ENCODE measurements around the gene IKBKE.

Gene IKBKE

DNA sequence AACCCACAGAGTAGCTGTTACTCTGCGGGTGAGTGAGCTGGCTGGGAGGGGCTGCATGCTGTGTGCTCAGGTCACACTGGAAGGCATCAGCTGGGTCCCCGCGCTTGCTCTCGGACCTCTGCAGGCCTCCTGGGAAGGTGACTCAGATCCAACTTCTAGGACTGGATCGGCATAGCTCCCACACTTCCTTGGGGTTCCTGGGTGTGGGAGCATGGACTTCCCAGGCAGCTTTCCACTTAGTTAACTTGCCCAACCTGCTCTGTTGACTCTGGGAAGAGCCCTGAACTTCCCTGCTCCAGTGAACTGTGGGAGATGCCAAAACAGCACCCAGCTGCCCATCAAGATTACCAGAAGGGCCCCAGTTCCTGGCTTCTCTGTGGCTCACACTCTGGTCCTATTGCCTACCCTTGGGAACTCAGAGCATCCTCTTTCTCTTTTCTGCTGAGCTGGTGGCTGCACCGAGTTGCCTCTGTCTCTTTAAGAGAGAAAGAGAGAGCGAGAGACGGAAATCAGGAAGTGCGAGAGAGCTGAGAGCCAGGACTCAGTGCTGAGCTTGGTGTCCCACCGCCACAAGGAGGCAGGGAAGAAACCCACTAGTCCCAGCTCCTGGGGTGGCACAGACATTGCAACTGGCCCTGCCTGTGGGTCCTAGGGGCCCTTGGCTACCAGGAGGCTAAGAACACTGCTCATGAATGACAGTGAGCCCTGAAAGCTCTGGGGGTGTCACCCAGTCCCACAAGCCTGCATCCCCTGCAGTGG lies at the start of gene IKBKE:
IKBKE (plus strand) TSS at position 544 of the 759 bp plus-strand sequence. CDS start 2,752 bp downstream, outside the sequence.
- ChIA-PET CTCF (interaction anchor here (0.8 to 2.2 kb wide), 6 partner anchors 8 to 378 kb away, joined by 3 to 26 read pairs (median 4); no protein-coding TSS in a partner anchor), POLR2A (interaction anchor here (0.6 to 1.0 kb wide), 4 partner anchors 9 to 1381 kb away, joined by 3 to 8 read pairs (median 5); no protein-coding TSS in a partner anchor)
- no peak within 1 kb of the TSS for H3K27ac ChIP-seq (ENCODE audit: extremely low read depth, low read depth, low read length)
- H3K4me3 ChIP-seq (ENCODE audit: low read depth, low read length), result peak within 1 kb of the TSS; percentile 56
- 0 out of 2 replicates have a peak, but pooled peaks cover 2% of the 10 kb centered on the region for H3K4me1 ChIP-seq (ENCODE audit: control insufficient read depth, insufficient read depth, low read length)
- H3K36me3 ChIP-seq (ENCODE audit: control insufficient read depth in 2 of 2, insufficient read depth in 1 of 2, low read length in 2 of 2), result peaks cover 0 to 6% of the 10 kb centered on the region in 2 experiments; a peak in 1 of 3 replicates
- H3K9me3 ChIP-seq (ENCODE audit: control insufficient read depth, insufficient read depth, low read depth, low read length), result no peaks in the 10 kb centered on the region
- TF ChIP-seq ZBTB17 (tag by site-specific recombination; IDR thresholded peaks at IDR 0.05) (peak; percentile 81), ZNF266 (tag by site-specific recombination; IDR thresholded peaks at IDR 0.05; ENCODE audit: low read depth) (no peak), SP7 (tag by site-specific recombination; IDR thresholded peaks at IDR 0.05) (no peak), KLF1 (tag by site-specific recombination; IDR thresholded peaks at IDR 0.05) (no peak), KLF16 (tag by site-specific recombination; IDR thresholded peaks at IDR 0.05) (no peak), ZNF555 (tag by site-specific recombination; conservative IDR thresholded peaks at IDR 0.05) (no peak), ZNF660 (tag by site-specific recombination; IDR thresholded peaks at IDR 0.05) (no peak), GLIS1 (tag by site-specific recombination; IDR thresholded peaks at IDR 0.05) (peak; percentile 38; the same call in 1 of the 2 replicates), ZFP37 (tag by site-specific recombination; IDR thresholded peaks at IDR 0.05) (no peak), BCL11A (tag by site-specific recombination; IDR thresholded peaks at IDR 0.05; ENCODE audit: low read depth) (no peak), YY1 (tag by site-specific recombination; IDR thresholded peaks at IDR 0.05) (no peak), TSHZ1 (tag by site-specific recombination; IDR thresholded peaks at IDR 0.05; ENCODE audit: borderline replicate concordance) (no peak), ZNF335 (tag by site-specific recombination; conservative IDR thresholded peaks at IDR 0.05) (peak; percentile 72), PRDM10 (tag by site-specific recombination; IDR thresholded peaks at IDR 0.05) (no peak), ZNF521 (tag by site-specific recombination; IDR thresholded peaks at IDR 0.05) (no peak), ZNF354C (tag by site-specific recombination; IDR thresholded peaks at IDR 0.05; ENCODE audit: borderline replicate concordance, low read depth) (no peak), ZNF626 (tag by site-specific recombination; IDR thresholded peaks at IDR 0.05) (no peak), HOXC10 (CRISPR knock-in tag; IDR thresholded peaks at IDR 0.05) (no peak)
- TF ChIP-seq, protein P1, sequence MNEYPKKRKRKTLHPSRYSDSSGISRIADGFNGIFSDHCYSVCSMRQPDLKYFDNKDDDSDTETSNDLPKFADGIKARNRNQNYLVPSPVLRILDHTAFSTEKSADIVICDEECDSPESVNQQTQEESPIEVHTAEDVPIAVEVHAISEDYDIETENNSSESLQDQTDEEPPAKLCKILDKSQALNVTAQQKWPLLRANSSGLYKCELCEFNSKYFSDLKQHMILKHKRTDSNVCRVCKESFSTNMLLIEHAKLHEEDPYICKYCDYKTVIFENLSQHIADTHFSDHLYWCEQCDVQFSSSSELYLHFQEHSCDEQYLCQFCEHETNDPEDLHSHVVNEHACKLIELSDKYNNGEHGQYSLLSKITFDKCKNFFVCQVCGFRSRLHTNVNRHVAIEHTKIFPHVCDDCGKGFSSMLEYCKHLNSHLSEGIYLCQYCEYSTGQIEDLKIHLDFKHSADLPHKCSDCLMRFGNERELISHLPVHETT (tag by site-specific recombination; IDR thresholded peaks at IDR 0.05), result no peak
- TF ChIP-seq, protein P2, sequence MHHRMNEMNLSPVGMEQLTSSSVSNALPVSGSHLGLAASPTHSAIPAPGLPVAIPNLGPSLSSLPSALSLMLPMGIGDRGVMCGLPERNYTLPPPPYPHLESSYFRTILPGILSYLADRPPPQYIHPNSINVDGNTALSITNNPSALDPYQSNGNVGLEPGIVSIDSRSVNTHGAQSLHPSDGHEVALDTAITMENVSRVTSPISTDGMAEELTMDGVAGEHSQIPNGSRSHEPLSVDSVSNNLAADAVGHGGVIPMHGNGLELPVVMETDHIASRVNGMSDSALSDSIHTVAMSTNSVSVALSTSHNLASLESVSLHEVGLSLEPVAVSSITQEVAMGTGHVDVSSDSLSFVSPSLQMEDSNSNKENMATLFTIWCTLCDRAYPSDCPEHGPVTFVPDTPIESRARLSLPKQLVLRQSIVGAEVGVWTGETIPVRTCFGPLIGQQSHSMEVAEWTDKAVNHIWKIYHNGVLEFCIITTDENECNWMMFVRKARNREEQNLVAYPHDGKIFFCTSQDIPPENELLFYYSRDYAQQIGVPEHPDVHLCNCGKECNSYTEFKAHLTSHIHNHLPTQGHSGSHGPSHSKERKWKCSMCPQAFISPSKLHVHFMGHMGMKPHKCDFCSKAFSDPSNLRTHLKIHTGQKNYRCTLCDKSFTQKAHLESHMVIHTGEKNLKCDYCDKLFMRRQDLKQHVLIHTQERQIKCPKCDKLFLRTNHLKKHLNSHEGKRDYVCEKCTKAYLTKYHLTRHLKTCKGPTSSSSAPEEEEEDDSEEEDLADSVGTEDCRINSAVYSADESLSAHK (tag by site-specific recombination; IDR thresholded peaks at IDR 0.05), result no peak
- TF ChIP-seq, protein P3, sequence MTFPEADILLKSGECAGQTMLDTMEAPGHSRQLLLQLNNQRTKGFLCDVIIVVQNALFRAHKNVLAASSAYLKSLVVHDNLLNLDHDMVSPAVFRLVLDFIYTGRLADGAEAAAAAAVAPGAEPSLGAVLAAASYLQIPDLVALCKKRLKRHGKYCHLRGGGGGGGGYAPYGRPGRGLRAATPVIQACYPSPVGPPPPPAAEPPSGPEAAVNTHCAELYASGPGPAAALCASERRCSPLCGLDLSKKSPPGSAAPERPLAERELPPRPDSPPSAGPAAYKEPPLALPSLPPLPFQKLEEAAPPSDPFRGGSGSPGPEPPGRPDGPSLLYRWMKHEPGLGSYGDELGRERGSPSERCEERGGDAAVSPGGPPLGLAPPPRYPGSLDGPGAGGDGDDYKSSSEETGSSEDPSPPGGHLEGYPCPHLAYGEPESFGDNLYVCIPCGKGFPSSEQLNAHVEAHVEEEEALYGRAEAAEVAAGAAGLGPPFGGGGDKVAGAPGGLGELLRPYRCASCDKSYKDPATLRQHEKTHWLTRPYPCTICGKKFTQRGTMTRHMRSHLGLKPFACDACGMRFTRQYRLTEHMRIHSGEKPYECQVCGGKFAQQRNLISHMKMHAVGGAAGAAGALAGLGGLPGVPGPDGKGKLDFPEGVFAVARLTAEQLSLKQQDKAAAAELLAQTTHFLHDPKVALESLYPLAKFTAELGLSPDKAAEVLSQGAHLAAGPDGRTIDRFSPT (tag by site-specific recombination; IDR thresholded peaks at IDR 0.05), result no peak
- TF ChIP-seq, protein P4, sequence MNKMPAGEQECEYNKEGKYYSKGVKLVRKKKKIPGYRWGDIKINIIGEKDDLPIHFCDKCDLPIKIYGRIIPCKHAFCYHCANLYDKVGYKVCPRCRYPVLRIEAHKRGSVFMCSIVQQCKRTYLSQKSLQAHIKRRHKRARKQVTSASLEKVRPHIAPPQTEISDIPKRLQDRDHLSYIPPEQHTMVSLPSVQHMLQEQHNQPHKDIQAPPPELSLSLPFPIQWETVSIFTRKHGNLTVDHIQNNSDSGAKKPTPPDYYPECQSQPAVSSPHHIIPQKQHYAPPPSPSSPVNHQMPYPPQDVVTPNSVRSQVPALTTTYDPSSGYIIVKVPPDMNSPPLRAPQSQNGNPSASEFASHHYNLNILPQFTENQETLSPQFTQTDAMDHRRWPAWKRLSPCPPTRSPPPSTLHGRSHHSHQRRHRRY (tag by site-specific recombination; IDR thresholded peaks at IDR 0.05), result no peak
